HG02973 (cell line): ENCODE results near the gene PDK1.
A peak's percentile ranks its signal among the peaks of the same experiment; 100 is the strongest.
"Not testable (repeated sequence)": the region's sequence is repeated elsewhere in the genome, so short reads cannot be mapped to it uniquely, and the experiment has no call there.

Experiments used
- ATAC-seq: cut with Tn5 transposase; IDR thresholded peaks from one replicate; pipeline ENCODE4 v1.9.1; 2021; ENCODE audit warnings: moderate library complexity; ENCODE audit not compliant: unreplicated experiment

Gene PDK1

DNA sequence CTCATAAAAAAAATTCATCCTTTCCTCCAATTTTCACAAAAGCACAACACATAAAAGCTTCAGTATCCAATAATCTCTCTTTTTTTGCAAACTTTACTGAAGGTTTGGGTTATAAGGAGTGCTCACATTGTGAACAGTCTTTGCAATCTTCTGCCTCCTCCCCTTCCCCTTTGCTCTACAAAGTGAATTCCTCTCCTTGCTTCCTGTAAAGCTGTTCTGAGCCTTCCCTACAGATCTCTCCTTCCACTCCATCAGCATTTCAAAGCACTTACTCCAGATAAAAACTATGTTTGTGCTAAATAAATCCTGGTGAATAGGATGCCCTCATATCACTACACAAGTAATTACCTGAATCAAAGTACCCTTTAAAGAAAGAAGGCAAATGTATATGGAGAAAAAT is 4.6 kb upstream of the PDK1 start:
- ATAC-seq, result no peak

- no peak for ATAC-seq
These were observed 3.2 kb upstream of the PDK1 start for GRCh38 chr2:172552547-172553291.

DNA sequence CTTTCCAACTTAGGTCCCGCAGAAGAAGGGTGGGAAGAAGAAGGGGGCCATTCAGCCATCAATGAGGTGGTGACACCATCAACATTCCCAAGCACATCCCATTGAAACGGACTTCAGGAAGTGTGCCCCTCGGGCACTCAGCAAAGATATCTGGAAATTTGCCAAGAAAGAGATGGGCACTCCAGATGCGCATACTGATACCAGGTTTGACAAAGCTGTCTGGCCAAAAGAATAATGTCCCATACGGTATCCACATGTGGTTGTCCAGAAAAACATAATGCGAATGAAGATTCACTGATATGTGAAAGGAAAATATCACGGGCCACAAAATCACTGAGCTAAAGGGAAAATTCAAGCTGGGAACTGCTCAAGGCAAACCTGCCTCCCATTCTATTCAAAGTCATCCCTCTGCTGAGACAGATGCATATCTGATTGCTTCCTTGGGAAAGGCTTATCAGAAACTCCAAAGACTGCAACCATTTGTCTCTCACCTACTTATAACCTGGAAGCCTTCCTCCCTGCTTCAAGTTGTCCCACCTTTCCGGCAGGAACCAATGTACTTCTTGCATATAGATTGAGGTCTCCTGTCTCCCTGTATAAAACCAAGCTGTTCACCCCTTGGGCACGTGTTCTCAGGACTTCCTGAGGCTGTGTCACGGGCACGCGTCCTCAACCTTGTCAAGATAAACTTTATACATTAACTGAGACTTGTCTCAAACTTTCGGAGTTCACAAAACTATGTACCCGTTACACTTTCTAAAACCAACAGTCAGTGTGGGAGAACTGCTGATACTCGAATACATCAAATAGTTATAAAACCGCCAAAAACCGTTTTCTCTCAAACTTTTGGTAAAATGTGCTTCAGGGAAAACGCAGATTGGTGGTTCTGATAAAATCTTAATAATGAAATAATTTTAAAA is 1.3 kb upstream of the PDK1 start:
- no peak for ATAC-seq

- peak; percentile 6 for ATAC-seq
These were observed 693 bp upstream of the PDK1 start for GRCh38 chr2:172555272-172555521.

DNA sequence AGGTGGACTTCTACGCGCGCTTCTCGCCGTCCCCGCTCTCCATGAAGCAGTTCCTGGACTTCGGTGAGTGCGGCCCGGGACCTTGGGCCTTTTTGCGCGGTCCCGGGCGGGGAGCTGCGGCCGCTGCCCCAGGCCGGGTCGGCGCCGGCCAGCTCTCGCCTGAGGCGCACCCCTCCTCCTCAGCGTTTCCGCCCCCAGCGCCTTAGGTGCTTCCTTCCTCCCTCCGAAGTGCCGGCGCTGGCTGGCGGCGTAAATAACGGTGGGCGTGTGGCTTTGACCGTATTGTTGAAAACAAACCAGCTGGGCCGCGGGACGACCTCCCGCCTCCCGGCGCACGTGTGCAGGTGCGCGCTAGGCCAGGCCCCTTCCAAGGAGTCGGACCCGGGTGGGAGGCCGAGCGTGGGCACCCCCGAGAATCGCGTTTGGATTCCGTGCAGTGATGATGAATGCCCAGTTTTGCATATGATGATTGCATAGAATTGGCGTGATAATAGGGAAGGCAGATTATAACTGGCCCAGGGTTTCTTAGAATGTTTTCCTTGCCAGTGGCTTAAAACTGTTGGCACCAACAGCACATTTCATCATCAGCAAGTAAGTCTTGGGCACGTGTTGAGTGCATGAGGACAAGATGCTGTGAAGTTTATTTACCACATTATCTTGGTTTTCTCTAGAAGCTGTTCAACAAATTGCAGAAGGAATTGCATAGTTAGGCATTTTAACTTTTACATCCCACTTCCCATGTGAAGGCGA is 569 bp downstream of the PDK1 start:
- ATAC-seq, result peak; percentile 60

GRCh38 chr2:172558372-172558771 is 2.5 kb downstream of the PDK1 start:
- no peak for ATAC-seq

DNA sequence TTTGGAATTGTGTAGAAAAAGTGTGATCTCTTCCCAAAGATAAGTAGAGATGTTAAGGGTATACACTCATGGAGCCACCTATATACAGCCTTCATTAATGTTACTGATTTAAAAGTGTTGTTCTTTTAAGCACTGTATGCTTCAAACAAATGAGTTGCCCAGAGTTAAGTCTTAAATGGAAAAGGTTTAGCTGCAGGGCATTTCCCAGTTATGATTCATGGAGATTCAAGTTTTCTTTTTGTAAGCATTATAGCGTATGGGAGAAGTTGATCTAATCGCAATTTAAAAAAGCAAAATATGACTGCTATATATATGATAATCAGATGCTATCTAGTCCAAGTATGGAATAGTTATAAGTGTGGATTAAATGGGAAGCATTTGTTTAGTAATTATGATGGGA is 4.8 kb downstream of the PDK1 start:
- ATAC-seq, result no peak

DNA sequence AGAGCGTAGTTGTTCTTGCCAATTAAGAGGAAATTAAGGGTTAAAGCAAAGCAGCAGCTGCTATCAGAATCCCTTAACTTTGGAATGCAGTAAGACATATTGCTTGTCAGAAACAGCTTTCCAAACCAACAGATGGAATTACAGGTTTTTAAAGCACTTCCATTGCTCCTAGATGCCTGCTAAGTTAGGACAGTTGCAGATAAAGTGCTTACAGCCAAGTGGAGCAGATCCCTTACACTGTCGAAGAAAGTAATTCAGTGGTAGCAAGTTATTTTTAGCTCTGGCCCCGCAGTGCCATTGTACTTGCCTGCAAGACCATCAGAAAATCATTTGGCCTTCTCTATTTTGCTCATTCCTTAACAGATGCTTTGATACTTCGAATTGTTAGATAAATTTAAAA is 5.4 kb downstream of the PDK1 start:
- ATAC-seq, result no peak

GRCh38 chr2:172562298-172562697 is 6.4 kb downstream of the PDK1 start:
- ATAC-seq, result no peak

DNA sequence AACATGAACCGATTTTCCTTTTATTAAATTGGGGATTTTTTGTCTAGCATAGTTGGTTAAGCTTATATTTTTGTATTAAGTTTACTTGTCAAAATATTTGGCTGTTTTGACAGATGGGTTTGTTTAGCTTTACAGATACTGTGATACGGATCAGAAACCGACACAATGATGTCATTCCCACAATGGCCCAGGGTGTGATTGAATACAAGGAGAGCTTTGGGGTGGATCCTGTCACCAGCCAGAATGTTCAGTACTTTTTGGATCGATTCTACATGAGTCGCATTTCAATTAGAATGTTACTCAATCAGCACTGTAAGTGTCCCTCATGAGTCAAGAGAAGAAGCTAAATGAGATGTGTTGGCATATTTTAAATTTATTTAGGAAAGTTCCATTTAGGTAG is 8.5 kb downstream of the PDK1 start:
- ATAC-seq, result no peak

DNA sequence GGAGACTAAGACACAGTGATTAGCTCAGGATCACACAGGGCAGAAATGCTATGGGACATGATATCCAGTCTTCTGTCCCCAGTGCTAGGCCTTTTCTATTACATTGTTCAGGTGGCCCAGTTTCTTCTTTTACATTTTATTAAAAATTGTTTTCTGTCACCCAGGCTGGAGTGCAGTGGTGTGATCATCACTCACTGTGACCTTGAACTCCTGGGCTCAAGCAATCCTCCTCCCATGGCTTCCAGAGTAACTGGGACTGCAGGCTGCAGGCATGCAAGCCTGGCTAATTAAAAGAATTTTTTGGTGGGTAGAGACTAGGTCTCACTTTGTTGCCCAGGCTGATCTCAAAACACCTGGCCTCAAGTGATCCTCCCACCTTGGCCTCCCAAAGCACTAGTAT is 15.4 kb downstream of the PDK1 start:
- ATAC-seq, result no peak

DNA sequence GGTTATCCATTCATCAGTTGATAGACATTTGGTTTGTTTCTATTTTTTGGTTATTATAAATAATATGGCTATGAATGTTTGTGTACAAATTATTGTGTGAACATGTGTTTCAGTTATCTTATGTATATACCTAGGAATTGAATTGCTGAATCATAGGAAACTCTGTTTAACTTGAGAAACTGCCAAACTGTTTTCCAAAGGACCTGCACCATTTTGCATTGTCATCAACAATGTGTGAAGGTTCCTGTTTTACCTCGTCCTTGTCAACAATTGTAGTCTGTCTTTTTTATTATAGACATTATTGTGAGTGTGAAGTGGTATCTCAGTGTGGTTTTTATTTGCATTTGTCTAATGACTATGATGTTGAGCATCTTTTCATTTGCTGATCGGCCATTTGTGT is 17.1 kb downstream of the PDK1 start:
- no peak for ATAC-seq

DNA sequence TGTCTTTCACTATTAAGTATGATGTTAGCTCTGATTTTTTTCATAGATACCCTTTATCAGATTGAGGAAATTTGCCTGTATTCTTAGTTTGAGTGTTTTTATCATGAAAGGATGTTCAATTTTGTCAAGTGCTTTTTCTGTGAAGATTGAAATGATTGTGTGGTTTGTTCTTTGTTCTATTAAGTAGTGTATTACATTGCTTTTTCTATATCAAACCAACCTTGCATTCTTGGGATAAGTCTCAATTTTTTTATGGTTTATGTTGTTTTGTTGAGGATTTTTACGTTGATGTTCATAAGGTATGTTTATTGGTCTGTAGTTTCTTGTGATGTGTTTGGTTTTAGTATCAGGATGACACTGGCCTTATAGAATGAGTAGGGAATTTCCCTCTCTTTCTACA is 19.1 kb downstream of the PDK1 start:
- no peak for ATAC-seq

DNA sequence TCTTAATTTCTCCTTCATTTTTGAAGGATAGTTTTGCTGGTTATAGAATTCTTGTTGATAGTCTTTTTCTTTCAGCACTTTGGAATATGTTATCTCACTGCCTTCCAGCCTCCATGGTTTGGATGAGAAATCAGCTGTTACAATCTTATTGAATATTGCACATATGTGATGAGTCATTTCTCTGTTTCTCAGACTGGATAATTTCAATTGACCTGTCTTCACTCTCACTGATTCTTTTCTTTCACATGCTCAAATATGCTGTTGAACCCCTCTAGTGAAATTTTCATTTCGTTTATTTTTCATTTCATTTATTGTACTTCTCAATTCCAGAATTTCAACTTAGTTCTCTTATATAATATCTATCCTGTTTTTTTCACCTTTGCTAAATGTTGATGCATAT is 22.2 kb downstream of the PDK1 start:
- no peak for ATAC-seq

GRCh38 chr2:172578860-172579512 is 23.1 kb downstream of the PDK1 start:
- no peak for ATAC-seq

GRCh38 chr2:172580544-172580943 is 24.7 kb downstream of the PDK1 start:
- no peak for ATAC-seq

DNA sequence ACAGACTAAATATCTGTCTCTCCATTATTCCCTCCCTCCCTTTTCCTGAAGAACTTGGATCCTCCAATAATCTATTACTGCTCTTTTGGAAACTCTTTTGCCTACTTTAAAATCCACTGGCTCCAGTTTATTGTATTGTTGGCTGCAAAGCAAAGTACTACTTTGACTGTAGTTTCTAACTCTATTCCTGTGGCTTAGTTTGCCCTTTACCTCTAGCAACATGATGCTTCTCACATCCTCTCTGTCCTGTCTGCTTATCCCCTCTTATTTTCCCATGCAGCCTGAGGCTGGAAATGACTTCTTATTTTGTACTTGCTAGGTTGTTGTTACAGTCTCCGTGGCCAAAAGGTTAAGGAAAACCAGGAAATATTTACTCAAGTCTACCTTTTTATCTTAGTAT is 26.8 kb downstream of the PDK1 start:
- no peak for ATAC-seq

- no peak for ATAC-seq
These were observed 30.5 kb downstream of the PDK1 start for GRCh38 chr2:172586245-172586891.

DNA sequence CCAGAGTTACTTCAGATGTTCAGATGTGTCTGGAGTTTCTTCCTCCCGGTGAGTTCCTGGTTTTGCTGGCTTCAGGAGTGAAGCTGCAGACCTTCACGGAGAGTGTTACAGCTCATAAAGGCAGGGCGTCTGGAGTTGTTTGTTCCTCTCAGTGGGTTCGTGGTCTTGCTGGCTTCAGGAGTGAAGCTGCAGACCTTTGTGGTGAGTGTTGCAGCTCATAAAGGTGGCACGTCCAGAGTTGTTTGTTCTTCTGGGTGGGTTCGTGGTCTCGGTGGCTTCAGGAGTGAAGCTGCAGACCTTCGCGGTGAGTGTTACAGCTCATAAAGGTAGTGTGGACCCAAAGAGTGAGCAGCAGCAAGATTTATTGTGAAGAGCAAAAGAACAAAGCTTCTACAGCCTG is 31.3 kb downstream of the PDK1 start:
- ATAC-seq, result not testable (repeated sequence)

DNA sequence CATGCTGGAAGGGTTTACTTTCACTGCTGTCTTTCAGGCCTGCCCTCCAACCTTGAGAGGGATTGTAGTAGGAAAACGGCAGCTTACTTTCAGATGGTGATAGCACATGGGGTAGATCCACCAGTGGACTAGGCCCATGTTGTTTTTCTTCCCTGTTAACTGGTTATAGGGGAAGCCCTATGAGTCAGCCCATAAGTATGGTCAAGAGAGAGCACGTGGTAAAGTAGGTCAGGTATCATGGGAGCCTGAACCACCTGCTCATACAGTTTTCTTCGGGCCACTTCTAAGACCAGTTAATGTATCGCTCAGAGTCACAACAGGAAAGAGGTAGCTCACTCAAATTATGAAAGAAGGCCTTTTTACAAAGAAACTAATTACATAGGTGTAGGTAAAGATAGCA is 33.0 kb downstream of the PDK1 start:
- ATAC-seq, result no peak

GRCh38 chr2:172591386-172591785 is 35.5 kb downstream of the PDK1 start:
- not testable (repeated sequence) for ATAC-seq
